Pancreas (tissue), 10 donors: ENCODE measurements around the gene ENSA. TPM values are rescaled to one million over a fixed set of nuclear protein-coding genes. Genes with fewer than 3 reads are reported as not detected.
"Not testable (repeated sequence)": the region's sequence is repeated elsewhere in the genome, so short reads cannot be mapped to it uniquely, and the experiment has no call there.

Experiments
- ATAC-seq, 4 donors: fragments of 200-7000 bp; cut with Tn5 transposase; one replicate each; pipeline versions ENCODE4 v1.8.0 to v1.9.1; 2020; ENCODE audit warnings: mild to moderate bottlenecking in 4 of 4, moderate library complexity in 4 of 4
- DNase-seq, 6 donors: peaks; one replicate each; pipeline ENCODE4 v3.0.0-alpha.2; 2020
- FAIRE-seq: peaks from 2 replicates; lab custom pipeline; 2012; peaks lifted over from hg19 to GRCh38; lab: Jason Lieb, UNC
- H3K27ac ChIP-seq, 4 donors: fragments of 200-600 bp; sonication (generic); 1 replicate in 3 of 4; 2 replicates in 1 of 4; pipeline versions ENCODE4 v1.5.0 to v1.8.0; 2020
- H3K27me3 ChIP-seq, 4 donors: fragments of 200-600 bp; one replicate each; pipeline ENCODE4 v1.8.0; 2021
- H3K36me3 ChIP-seq, 3 donors: fragments of 200-600 bp; sonication (generic) in 1 of 3; one replicate each; pipeline versions ENCODE4 v1.5.0 to v1.8.0; 2020 to 2021
- H3K4me1 ChIP-seq, 3 donors: fragments of 200-600 bp; one replicate each; pipeline ENCODE4 v1.8.0; 2021
- H3K4me3 ChIP-seq, 4 donors: fragments of 200-600 bp; sonication (generic) in 2 of 4; one replicate each; pipeline versions ENCODE4 v1.5.0 to v1.8.0; 2020 to 2021
- H3K9me3 ChIP-seq, 4 donors: fragments of 200-600 bp; one replicate each; pipeline ENCODE4 v1.8.0; 2021
- CTCF ChIP-seq, 4 donors: fragments of 200-600 bp; sonication (generic) in 3 of 4; IDR thresholded peaks; one replicate each; pipeline versions ENCODE4 v1.5.0 to v1.8.0; 2021; ENCODE audit warnings: antibody characterized with exemption in 4 of 4
- WGBS, 2 donors: extraction: QIAGEN DNeasy Blood & Tissue Kit; methylation state at CpG; one replicate each; pipeline ENCODE4 v1.1.7; 2013; 5-methylcytosine and 5-hydroxymethylcytosine counted together
- intact Hi-C, 3 donors: fragments of 100-400 bp; cut with DNase I; formaldehyde crosslinking; loops; one replicate each; pipeline versions ENCODE4 v1.11.1 to v1.14.2; 2022
- polyA plus RNA-seq, 2 donors: library from polyadenylated mRNA; stranded (reverse); fragments of 200-250 nt; gene quantifications; one replicate each; pipeline ENCODE4 v1.2.3, GENCODE V29; 2013
- total RNA-seq, 6 donors: library from RNA; stranded (reverse); fragmentation: NEBNext Ultra II Directional in 4 of 6; extraction: Animal tissue kit (Norgen Biotek cat#: 25700) in 4 of 6; gene quantifications; one replicate each; pipeline versions ENCODE4 v1.2.1 to v1.2.4, GENCODE V29; 2021 to 2023
- donor health status: healthy with polysubstance abuse.
- donor health status: DM: no; HTN: no; CAD: no; lungs with moderate emphysema.
- donor health status: DM: no; HTN: no; CAD: no.
- donor health status: control.
- donor health status: control.
- donor health status: Bipolar disorder and iron deficiency.
- donor health status: DM: yes; HTN: yes; CAD: no.
- donor health status: DM: no; HTN: no; CAD: no.
- donor health status: DM: no; HTN: no; CAD: no.
- donor health status: DM: yes; HTN: yes; CAD: no.

ENSA gene
- total and polyA plus RNA-seq, 8 donors, result 53.9 to 86.0 (median 67.9) TPM

- no peak overlapping the region for H3K4me3 ChIP-seq
- ATAC-seq (no peak), DNase-seq (no peak), FAIRE-seq (no peak)
- no peaks in the 10 kb centered on the region for H3K9me3 ChIP-seq
- TF ChIP-seq CTCF (IDR thresholded peaks at IDR 0.05), result no peak
- peaks cover 0 to 36% (median 0%) of the 10 kb centered on the region in 3 donors for H3K36me3 ChIP-seq
- no peaks in the 10 kb centered on the region for H3K4me1 ChIP-seq
- intact Hi-C loops, result no loop called here
- 96 to 97% methylated on average over 5 of the region's 5 CpGs for WGBS, 2 donors
- H3K27ac ChIP-seq, result no peak overlapping the region
- H3K27me3 ChIP-seq, result no peaks in the 10 kb centered on the region
These were observed 31.7 kb upstream of the ENSA start for GRCh38 chr1:150661156-150661555.

- ATAC-seq (no peak), DNase-seq (no peak), FAIRE-seq (no peak)
- 88 to 99% methylated on average over 4 of the region's 4 CpGs for WGBS, 2 donors
- no peak for TF ChIP-seq CTCF (IDR thresholded peaks at IDR 0.05)
- Histone ChIP-seq H3K27ac (no peak overlapping the region), H3K36me3 (peaks cover 0 to 36% (median 0%) of the 10 kb centered on the region in 3 donors), H3K4me3 (no peak overlapping the region), H3K27me3 (no peaks in the 10 kb centered on the region), H3K9me3 (no peaks in the 10 kb centered on the region), H3K4me1 (peaks cover 0 to under 1% (median under 1%) of the 10 kb centered on the region in 3 donors)
- intact Hi-C loops, result no loop called here
These were observed 31.2 kb upstream of the ENSA start for GRCh38 chr1:150660584-150660983.

- H3K27me3 ChIP-seq, H3K4me3 ChIP-seq, H3K9me3 ChIP-seq, ATAC-seq, intact Hi-C loops, FAIRE-seq, DNase-seq, H3K27ac ChIP-seq: not testable (repeated sequence)
- peaks cover 0 to 13% (median 6%) of the 10 kb centered on the region in 3 donors for H3K4me1 ChIP-seq
- H3K36me3 ChIP-seq, result peaks cover 0 to 28% (median 0%) of the 10 kb centered on the region in 3 donors
- 83 to 89% methylated on average over 4 of the region's 4 CpGs for WGBS, 2 donors
These were observed 27.7 kb upstream of the ENSA start for GRCh38 chr1:150657064-150657463.

- H3K9me3 ChIP-seq, H3K4me3 ChIP-seq, H3K27me3 ChIP-seq, FAIRE-seq, intact Hi-C loops: not testable (repeated sequence)
- ATAC-seq (peak in 1 of 4 donors; percentile 10), DNase-seq (peak; percentile 48 to 85 (median 70))
- peak overlapping the region in 2 of 4 donors; percentile 32 to 39 for H3K27ac ChIP-seq
- H3K36me3 ChIP-seq, result peaks cover 0 to 13% (median 0%) of the 10 kb centered on the region in 3 donors
- H3K4me1 ChIP-seq, result peaks cover 8 to 28% (median 14%) of the 10 kb centered on the region in 3 donors
- 41 to 42% methylated on average over 10 of the region's 10 CpGs for WGBS, 2 donors
These were observed 25.2 kb upstream of the ENSA start for GRCh38 chr1:150654635-150655034.

GRCh38 chr1:150650193-150650592 lies 20.8 kb upstream of the ENSA start:
- H3K9me3 ChIP-seq, result no peaks in the 10 kb centered on the region
- no peak for TF ChIP-seq CTCF (IDR thresholded peaks at IDR 0.05)
- DNase-seq (peak in 5 of 6 donors; percentile 74 to 86 (median 78)), FAIRE-seq (no peak), ATAC-seq (peak; percentile 94 to 97 (median 96))
- H3K4me1 ChIP-seq, result peaks cover 9 to 29% (median 18%) of the 10 kb centered on the region in 3 donors
- H3K36me3 ChIP-seq, result peaks cover 0 to 18% (median 13%) of the 10 kb centered on the region in 3 donors
- peak overlapping the region; percentile 34 to 58 (median 48) for H3K27ac ChIP-seq
- intact Hi-C loops, result no loop called here
- 8 to 17% methylated on average over 1 of the region's 1 CpG for WGBS, 2 donors
- H3K4me3 ChIP-seq, result no peak overlapping the region
- no peaks in the 10 kb centered on the region for H3K27me3 ChIP-seq

- ATAC-seq (no peak), DNase-seq (no peak), FAIRE-seq (no peak)
- peak overlapping the region; percentile 34 to 58 (median 44) for H3K27ac ChIP-seq
- H3K4me1 ChIP-seq, result peaks cover 7 to 23% (median 18%) of the 10 kb centered on the region in 3 donors
- no peaks in the 10 kb centered on the region for H3K27me3 ChIP-seq
- H3K9me3 ChIP-seq, result no peaks in the 10 kb centered on the region
- no peak for TF ChIP-seq CTCF (IDR thresholded peaks at IDR 0.05)
- 64 to 70% methylated on average over 5 of the region's 5 CpGs for WGBS, 2 donors
- intact Hi-C loops, result no loop called here
- H3K36me3 ChIP-seq, result peaks cover 0 to 18% (median 13%) of the 10 kb centered on the region in 3 donors
- H3K4me3 ChIP-seq, result no peak overlapping the region
These were observed 20.1 kb upstream of the ENSA start for GRCh38 chr1:150649441-150650075.
